Activated CD8-positive, alpha-beta memory T cell treated with anti-CD3 and anti-CD28 coated beads for 48 hours (primary cell): ENCODE measurements around the gene LRRC34.

Experiments
- DNase-seq, 3 experiments: peaks; one replicate each; pipeline ENCODE4 v3.0.0-alpha.2; 2020; ENCODE audit warnings: low read depth in 2 of 3, low spot score in 2 of 3

LRRC34 gene, protein sequence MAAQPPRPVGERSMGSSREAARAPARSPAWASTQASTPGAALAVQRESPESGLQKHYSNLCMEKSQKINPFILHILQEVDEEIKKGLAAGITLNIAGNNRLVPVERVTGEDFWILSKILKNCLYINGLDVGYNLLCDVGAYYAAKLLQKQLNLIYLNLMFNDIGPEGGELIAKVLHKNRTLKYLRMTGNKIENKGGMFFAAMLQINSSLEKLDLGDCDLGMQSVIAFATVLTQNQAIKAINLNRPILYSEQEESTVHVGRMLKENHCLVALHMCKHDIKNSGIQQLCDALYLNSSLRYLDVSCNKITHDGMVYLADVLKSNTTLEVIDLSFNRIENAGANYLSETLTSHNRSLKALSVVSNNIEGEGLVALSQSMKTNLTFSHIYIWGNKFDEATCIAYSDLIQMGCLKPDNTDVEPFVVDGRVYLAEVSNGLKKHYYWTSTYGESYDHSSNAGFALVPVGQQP

DNA sequence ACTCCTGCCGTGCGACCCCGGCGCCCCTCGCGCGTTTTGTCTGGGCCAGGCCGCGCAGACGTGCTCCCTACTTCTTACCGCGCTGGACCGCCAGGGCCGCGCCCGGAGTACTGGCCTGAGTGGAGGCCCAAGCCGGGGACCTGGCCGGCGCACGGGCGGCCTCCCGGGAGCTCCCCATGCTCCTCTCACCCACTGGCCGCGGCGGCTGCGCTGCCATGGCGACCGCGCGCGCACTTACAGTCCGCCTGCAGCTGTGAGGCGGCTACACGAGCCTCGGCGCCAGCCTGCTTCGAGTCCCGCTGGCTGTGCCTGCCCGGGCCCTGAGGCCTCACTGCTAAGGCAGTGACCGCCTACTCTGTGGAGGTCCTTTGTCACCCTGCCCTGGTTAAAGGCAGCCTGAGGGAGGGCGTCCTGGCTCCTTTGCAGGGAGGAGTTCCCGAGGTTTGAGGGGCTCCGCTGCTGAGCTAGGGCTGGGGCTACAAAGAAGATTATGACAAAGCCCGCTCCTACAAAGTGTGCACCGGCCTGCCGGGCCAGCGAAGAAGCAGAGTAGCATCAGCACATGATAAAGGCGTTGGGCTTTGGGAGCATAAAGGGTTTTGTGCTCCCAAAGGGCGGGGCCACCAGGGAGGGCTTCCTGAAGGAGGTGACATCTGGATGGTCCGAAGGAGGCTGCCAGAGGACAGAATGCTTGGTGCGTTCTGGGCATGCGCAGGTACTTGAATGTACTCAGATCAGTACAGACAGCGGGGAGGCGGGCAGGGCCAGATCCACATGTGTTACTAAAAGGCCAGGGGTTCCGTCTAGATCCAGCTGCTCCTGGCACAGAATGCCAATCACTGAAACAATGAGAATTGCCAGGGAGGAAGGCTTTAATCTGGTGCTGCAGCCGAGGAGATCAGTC is at the start of gene LRRC34, which contains the start of gene LRRIQ4:
LRRC34 (minus strand) TSS at position 573 of the 904 bp plus-strand sequence; CDS start at position 217, 356 bp downstream.
LRRIQ4 (plus strand) TSS at position 539 of the 904 bp plus-strand sequence. CDS start 9,052 bp downstream, outside the sequence.
- peak; percentile 50 to 56 (median 54) for DNase-seq

DNA sequence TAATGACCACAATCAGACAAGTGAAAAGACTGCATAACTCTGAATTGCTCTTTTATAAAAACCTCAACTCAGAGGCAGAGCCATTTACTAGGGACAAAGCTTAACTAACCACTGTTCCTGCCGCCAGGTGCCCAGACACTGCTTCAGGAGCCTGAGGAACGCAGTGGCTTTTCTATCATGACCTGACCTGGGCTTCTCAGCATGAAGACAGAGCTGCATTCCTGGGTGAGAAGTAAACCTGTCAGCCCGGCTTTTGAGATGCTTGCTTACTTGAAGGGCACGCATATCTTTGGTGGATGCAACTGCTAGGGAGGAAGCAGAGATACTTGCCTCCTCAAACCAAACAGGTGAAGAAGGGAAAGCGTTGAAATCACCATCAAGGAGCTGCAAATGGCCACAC is 49.2 kb upstream of the LRRC34 start:
- DNase-seq: no peak

DNA sequence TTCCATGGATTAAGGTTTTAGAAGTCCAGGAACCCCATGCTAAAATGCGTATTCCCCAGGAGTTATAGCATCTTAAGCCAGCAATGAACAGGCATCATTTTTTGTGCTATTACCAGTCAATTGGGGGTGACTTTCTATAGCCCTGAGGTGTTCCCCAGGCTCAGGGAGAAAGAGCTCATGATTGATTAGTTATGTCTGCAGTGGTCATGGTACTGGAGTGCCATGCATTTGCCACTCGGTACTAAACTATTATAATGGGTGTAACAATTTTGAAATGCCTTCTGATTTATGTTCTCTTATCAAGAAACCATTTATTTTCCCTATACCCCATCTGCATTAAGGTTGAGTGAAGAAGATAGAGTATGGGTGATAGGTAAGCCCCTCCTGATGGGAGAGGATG is 45.1 kb upstream of the LRRC34 start:
- DNase-seq: no peak

DNA sequence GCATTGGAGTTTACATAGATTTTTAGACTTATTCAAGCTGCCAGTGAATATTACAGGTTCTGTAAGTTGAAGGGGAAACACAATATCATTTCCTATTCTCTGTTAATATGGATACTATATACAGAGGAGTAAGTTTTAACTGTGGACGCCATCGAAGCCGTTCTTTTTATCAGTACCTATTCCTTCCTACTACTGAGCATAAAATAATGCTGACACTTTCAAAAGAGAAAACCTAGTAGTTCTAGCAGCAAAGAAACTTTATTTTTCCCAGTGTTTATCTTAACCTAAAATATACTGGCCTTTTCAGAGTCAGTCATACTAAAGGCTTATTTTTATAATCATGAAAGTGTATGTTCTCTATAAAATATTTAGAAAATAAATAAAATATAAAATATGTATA is 42.8 kb upstream of the LRRC34 start:
- DNase-seq: no peak

DNA sequence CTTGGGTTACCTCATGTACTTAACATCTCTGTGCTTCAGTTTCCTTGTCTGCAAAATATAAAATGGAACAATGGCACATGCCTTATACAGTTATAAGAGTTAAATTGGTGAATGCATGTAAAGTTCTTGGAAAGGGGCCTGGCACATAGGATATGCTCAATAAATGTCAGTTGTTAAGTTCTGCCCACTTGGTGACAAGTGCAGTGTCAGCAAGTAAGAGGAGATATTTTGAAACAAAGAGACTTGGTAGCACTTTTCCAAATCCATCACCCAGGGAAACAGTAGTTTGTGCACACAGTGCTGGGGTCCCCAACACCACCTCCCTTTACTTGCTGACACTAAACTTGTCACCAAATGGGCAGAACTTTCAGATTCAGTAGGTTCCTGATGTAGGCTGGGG is 37.9 kb upstream of the LRRC34 start:
- DNase-seq: no peak

DNA sequence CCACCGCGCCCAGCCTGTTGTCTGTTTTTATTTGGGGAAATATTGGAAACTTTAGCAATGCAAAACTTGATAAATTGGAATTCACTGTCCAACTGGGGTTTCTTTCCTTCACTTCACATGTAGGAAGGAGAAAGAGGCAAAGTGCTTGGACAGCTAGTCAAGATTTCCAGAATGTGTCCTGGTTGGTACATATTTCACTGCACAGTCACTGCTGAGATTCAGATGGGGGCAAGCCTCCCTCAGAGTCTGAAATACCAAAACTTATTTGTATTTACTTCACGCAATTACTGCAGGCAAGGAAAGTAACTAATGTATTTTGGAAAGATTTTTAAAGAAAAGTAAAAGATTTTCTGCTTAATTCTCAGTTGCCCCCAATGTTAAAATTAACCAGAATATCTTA is 36.0 kb upstream of the LRRC34 start:
- DNase-seq: no peak

DNA sequence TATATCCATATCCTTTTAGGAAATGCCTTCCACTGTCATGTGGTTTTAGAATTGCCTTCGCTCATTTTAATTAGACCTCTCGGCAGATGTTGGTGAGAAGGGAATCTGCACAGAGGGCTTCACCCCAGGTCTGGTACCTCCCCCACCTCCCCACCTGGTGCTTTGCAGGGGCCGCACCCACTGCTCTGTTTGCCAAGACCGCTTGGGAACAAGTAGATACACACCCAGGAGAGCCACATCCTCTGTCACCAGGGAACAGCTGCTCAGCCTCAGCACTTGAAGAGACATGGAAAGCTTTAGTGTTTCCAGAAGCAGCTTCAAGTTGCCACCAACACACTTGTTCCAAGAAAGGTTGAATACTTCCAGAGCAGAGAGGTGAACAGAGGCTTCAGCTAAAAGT is 35.2 kb upstream of the LRRC34 start:
- DNase-seq: no peak

DNA sequence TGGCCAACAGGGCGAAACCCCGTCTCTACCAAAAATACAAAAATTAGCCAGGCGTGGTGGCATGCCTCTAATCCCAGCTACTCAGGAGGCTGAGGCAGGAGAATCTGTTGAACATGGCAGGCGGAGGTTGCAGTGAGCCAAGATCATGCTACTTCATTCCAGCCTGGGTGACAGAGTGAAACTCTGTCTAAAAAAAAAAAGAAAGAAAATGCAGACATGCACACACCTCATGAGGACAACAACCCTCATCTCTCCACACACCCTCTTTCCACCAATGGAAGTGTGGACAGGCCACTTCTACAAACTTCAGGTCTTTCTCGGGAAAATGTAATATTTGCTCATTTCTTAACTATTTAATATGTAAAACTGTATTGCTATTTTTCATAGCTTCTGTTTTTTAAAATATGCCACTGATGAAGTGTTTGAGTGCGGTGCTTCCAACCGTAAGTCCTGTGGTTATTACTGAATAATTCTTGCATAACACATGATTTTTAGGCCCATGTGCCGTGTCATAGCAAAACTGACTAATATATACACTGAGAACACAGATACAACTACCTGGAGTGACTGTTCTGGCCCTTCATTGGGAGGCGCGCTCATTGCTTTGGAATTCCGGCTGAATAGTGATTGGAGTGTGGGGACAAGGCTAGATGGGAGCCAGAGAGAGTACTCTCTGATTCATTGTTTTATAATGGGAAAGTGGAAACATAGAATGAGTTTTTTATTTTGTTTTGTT is 33.9 kb upstream of the LRRC34 start:
- DNase-seq: no peak

DNA sequence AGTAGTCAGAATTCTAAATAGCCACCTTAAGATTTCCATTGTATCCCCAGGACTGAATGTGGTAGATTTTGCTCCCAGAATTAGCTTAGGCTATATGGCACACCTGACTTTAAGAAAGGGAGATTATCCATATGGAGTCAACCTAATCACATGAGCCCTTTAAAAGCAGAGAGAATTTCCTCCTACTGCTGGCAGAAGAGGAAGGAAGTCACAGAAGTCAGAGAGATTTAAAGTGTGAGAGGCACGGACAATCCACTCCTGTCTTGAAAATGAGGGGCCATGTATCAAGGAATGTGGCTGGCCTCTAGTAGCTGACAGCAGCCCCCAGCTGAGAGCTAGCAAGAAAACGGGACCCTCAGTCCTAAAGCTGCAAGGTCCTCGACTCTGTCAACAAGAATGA is 30.3 kb upstream of the LRRC34 start:
- no peak for DNase-seq

DNA sequence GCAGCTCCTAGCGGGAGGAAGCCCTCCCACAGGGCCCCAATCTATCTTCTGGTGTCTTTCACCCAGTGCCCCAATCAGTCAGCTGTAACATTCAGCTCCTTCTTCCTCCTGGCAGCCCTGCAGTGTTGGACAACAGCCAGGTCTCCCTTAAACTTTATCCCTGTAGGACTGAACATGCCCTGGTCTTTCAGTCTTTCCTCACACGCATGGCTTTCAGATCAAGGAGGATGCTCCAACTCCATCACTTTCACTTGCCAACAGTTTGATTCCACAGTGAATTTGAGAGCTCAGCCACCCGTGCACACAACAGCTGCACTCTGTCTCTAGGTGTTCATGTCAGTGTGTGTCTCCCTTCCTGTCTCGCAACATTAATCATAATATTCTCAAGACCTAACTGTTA is 28.5 kb upstream of the LRRC34 start:
- DNase-seq: no peak

DNA sequence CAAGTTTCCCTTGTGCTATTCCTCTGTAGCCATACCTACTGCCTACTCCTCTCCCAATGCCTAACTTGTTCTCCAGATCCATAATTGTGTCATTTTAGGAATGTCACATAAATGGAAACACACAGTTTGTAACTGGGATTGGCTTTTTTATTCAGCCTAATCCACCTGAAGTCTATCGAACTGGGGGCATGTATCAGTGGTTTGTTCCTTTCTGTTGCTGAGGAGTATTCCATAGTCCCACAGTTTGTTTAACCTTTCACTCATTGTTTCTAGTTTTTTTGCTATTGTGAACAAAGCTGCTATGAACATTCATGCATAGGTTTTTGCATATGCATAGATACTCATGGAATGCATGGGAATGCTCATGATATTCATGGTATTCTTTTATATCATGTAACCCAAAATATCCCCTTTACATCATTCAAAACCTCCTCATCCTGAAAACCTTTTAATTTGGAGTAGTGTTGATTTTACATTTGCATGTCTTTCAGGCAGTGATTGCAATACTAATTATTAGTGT is 25.9 kb upstream of the LRRC34 start:
- DNase-seq: no peak

DNA sequence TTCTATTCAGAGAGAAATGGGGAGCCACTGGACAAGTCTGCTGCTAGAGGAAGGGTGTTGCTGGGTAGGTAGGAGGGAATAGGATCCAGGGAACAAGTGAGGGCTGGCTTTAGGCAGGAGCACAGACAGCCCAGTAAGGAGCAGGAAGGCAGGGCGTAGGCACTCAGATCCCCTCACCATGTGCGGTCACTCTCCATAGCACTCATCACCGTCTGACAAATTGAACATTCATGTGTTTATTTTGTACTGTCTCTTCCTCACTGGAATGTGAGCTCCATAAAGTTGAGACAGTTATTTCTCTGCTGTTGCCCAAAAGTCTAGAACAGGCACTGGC is 24.2 kb upstream of the LRRC34 start:
- DNase-seq: no peak

DNA sequence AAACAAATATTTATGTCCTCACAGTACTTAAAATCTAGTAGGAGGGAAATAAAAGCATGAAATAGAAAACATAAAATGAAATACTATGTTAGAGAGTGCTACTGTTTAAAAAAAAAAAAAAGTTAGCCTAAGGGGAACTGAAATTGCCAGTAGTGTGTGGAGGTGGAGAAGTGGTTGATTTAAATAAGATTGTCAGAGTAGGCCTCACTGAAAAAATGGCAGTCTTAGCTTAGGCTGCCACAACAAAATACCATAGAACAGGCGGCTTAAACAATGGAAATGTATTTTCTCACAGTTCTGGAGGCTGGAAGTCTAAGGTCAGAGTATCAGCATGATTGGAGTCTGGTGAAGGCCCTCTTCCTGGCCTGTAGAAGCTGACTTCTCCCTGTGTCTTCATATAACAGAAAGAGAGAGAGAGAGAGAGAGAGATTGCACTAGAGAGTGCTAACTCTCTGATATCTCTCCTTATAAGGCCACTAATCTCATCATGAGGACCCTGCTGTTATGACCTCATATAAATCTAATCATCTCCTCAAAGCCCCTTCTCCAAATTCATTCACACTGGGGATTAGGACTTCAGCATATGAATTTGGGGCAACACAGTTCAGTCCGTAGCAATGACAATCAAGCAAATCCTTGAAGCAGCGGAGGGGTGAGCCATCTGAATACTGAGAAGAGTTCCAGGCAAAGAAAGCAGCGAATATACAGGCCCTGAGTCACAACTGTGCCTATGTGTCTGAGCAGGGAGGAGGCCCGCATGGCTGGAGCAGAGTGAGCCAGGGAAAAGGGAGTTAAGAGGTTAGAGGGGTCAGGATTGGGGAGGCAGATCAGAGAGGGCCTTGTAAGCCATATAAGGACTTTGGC is 23.6 kb upstream of the LRRC34 start:
- no peak for DNase-seq

DNA sequence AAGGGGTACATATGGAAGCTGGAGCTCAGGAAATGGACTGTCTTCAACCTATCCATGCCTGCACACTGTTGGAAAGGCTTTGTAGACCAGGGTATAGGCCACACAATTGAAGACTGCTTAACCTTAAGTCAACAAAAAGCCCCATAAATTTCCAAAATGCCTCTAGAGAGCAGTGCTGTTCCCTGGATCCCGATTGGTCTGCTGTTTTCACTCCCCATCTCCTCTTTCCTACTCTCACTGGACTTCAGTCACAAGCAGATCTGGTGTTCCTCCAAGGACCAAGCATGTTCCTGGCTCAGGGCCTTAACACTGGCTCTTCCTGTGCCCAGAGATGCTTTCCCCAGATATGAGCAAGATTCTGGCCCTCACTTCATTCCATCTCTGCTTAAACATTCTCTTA is 22.8 kb upstream of the LRRC34 start:
- DNase-seq: no peak

DNA sequence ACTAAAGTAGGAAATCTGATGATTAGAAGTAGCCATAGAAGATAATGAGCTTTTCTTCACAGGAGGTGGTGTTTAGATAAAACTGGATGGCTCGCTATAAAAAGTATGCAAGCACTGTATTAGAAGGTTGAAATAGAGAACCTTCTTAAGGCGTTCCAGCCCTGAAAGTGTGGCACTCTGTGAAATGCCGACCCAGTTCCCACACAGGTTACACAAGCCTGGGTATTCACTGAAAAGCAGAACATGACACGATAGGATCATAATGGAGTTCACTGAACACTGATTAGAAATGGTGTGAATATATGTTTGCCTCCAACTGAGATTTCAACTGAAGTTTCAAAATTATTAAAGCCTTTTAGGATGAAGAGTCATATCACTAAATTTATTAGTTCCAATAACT is 15.0 kb upstream of the LRRC34 start:
- DNase-seq: no peak

DNA sequence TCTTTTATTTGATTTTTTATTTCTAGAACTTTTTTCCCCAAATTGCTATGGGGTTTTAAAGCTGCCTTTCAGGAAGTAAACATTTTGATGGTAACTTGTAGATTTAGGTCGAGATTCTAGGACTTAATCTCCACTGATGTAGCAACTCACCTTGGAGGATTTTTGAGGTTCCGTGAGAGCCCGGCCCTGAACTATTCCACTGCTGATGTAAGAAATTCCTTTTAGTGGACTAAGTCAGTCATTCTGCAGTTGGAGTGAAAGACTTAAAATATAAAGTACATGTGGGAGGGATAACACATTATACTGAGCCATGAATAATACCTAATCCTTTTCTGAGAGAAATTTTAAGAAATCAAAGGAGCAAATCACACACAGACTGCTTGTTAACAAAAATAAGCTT is 12.6 kb upstream of the LRRC34 start:
- no peak for DNase-seq

DNA sequence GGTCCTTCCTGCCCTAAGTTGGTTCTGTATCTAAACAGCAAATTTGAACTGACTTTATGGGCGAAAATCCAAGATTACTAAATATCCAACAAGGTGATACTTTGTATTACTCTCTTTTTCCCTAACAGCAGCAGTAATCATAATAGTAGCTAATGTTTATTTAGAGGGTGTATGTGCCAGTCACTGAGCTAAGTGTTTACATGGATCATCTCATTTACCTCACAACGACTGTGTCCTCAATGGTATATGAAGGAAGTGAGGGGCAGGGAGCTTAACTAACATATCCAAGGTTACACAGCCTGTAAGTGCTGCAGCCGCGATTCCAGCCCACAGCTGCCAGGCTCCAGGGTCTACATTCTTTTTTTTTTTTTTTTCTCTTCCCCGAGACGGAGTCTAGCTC is 10.3 kb upstream of the LRRC34 start:
- no peak for DNase-seq

DNA sequence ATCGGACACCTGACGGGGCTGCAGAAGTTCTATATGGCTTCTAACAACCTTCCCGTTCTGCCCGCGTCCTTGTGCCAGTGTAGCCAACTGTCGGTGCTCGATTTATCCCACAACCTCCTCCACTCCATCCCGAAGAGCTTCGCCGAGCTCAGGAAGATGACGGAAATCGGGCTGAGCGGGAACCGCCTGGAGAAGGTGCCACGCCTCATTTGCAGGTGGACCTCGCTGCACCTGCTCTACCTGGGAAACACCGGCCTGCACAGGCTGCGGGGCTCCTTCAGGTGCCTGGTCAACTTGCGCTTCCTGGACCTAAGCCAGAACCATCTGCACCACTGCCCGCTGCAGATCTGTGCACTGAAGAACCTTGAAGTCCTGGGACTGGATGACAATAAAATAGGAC is 9.8 kb upstream of the LRRC34 start:
- DNase-seq: no peak

DNA sequence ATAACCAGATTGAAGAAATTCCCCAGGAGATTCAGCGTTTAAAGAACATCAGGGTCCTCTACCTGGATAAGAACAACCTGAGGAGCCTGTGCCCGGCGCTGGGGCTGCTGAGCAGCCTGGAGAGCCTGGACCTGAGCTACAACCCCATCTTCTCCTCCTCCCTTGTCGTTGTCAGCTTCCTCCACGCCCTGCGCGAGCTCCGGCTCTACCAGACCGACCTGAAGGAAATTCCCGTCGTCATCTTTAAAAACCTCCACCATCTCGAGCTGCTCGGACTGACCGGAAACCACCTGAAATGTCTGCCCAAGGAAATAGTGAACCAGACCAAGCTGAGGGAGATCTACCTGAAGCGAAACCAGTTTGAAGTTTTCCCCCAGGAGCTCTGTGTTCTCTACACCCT is 9.4 kb upstream of the LRRC34 start:
- DNase-seq: no peak

DNA sequence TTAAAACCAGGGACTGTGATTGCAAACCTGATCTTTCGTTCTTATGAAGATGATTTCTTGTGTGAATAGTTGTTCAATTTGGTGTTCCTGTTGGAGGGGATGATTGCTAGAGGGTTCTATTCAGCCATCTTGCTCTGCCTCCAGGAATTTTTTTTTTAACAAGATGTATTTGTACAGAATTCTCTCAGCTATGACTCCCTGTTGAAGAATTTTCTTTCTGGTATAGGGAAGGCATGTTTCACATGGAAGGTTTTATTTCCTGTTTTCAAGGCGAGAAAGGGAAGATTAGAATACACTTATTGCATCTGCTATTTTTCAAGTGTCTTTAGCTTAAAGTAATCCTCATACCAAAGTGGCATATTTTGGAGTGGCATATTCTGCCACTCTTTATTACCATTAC is 5.6 kb upstream of the LRRC34 start:
- DNase-seq: no peak
